PFSK-1 (cell line): ENCODE measurements around the gene C9orf72.

Experiments used
- FOXP2 ChIP-seq: optimal IDR thresholded peaks from 2 replicates; pipeline ENCODE3; 2011; ENCODE audit warnings: borderline replicate concordance, control low read depth, inconsistent platforms; ENCODE audit not compliant: insufficient read depth; ENCODE audit errors: extremely low read length, extremely low read depth
- POLR2AphosphoS5 ChIP-seq: IDR thresholded peaks from 2 replicates; pipeline ENCODE4 v1.6.1; 2012; ENCODE audit warnings: low read depth, mild to moderate bottlenecking, control low read depth, low read length, moderate library complexity
- REST ChIP-seq, 2 experiments: IDR thresholded peaks; 2 replicates each; pipeline versions ENCODE4 v1.6.1 to v1.8.0; 2011 to 2012; ENCODE audit warnings: low read depth in 2 of 2, low read length in 2 of 2, control low read depth in 1 of 2, inconsistent platforms in 1 of 2, mild to moderate bottlenecking in 1 of 2, moderate library complexity in 1 of 2; ENCODE audit not compliant: insufficient read depth in 1 of 2
- SIN3A ChIP-seq: IDR thresholded peaks from 2 replicates; pipeline ENCODE4 v1.6.1; 2012; ENCODE audit warnings: mild to moderate bottlenecking, low read length, moderate library complexity, borderline replicate concordance; ENCODE audit not compliant: insufficient read depth
- TAF1 ChIP-seq: IDR thresholded peaks from 2 replicates; pipeline ENCODE4 v1.6.1; 2012; ENCODE audit warnings: low read length, control low read depth, borderline replicate concordance; ENCODE audit not compliant: insufficient read depth

GRCh38 chr9:27499451-27499850, 73.8 kb downstream of the C9orf72 start:
- TF ChIP-seq POLR2AphosphoS5 (no peak), REST (IDR thresholded peaks at IDR 0.05; ENCODE audit: insufficient read depth in 1 of 2, low read depth in 2 of 2, low read length in 2 of 2) (0 out of 4 replicates have a peak, but pooled peaks of 1 of the 2 experiments have one; percentile 14), TAF1 (peak; percentile 21; the same call in 1 of the 2 replicates), SIN3A (no peak), FOXP2 (no peak)
